ENCODE data around the gene NEK3. TPM values are rescaled to one million over a fixed set of nuclear protein-coding genes. Genes with fewer than 3 reads are reported as not detected.
A peak's percentile ranks its signal among the peaks of the same experiment; 100 is the strongest.
"Not testable (repeated sequence)": the region's sequence is repeated elsewhere in the genome, so short reads cannot be mapped to it uniquely, and the experiment has no call there.

The NEK3 gene, protein sequence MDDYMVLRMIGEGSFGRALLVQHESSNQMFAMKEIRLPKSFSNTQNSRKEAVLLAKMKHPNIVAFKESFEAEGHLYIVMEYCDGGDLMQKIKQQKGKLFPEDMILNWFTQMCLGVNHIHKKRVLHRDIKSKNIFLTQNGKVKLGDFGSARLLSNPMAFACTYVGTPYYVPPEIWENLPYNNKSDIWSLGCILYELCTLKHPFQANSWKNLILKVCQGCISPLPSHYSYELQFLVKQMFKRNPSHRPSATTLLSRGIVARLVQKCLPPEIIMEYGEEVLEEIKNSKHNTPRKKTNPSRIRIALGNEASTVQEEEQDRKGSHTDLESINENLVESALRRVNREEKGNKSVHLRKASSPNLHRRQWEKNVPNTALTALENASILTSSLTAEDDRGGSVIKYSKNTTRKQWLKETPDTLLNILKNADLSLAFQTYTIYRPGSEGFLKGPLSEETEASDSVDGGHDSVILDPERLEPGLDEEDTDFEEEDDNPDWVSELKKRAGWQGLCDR
- 1 to 10 TPM; 4.5 to 7.1 (median 6.2) TPM for total RNA-seq
- long read RNA-seq, partial matches to known transcripts: 0 of 1 reads
- long read RNA-seq, other reads (novel, unspliced or antisense): 1 of 1 reads

- TF ChIP-seq, protein P1, sequence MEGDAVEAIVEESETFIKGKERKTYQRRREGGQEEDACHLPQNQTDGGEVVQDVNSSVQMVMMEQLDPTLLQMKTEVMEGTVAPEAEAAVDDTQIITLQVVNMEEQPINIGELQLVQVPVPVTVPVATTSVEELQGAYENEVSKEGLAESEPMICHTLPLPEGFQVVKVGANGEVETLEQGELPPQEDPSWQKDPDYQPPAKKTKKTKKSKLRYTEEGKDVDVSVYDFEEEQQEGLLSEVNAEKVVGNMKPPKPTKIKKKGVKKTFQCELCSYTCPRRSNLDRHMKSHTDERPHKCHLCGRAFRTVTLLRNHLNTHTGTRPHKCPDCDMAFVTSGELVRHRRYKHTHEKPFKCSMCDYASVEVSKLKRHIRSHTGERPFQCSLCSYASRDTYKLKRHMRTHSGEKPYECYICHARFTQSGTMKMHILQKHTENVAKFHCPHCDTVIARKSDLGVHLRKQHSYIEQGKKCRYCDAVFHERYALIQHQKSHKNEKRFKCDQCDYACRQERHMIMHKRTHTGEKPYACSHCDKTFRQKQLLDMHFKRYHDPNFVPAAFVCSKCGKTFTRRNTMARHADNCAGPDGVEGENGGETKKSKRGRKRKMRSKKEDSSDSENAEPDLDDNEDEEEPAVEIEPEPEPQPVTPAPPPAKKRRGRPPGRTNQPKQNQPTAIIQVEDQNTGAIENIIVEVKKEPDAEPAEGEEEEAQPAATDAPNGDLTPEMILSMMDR (IDR thresholded peaks at IDR 0.05): no peak
- peak; percentile 33 for TF ChIP-seq POLR2A (IDR thresholded peaks at IDR 0.05)
- H3K36me3 ChIP-seq: no peaks in the 10 kb centered on the region
- H3K4me1 ChIP-seq: peaks cover 0 to 22% (median under 1%) of the 10 kb centered on the region in 4 donors
- ATAC-seq (peak; percentile 83 to 94 (median 88)), DNase-seq (peak; percentile 66 to 83 (median 71))
- H3K27me3 ChIP-seq: no peaks in the 10 kb centered on the region
- 6% methylated on average over 14 of the region's 74 CpGs for WGBS (ENCODE audit: insufficient coverage, low coverage, low lambda C conversion rate, missing lambda C conversion rate)
- intact Hi-C loops (cut with DNase I): no loop called here
- peak within 1 kb of the TSS; percentile 61 to 82 (median 79) for H3K27ac ChIP-seq
- H3K4me3 ChIP-seq: peak within 1 kb of the TSS; percentile 82 to 92 (median 90)
- no peaks in the 10 kb centered on the region for H3K9me3 ChIP-seq
Observed at GRCh38 chr13:52159159-52159982, at the start of gene NEK3. TSS of gene NEK3 (minus strand) at chr13:52159597. CDS start at chr13:52156191, 3,406 bp downstream.

DNA sequence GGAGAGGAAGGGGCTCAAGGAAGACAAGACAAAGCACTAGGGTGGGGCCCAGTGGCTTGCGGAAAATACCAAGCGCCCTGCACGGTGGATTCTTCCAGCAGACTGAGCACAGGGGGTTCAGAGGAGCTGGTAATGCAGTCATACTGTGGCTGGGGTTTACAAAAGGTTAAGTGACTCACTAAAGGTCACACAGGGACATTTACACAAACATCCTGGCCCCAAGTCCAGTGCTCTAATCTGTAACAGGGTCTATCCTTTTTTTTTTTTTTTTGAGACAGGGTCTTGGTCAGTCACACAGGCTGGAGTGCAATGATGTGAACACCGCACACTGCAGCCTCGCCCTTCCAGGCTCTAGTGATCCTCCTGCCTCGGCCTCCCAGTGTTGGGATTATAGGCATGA, 49.0 kb upstream of the NEK3 start:
- H3K27me3 ChIP-seq; DNase-seq; H3K9me3 ChIP-seq; H3K27ac ChIP-seq; H3K4me1 ChIP-seq; H3K4me3 ChIP-seq; H3K36me3 ChIP-seq; intact Hi-C loops (cut with DNase I): not testable (repeated sequence)
- 100% methylated on average over 4 of the region's 6 CpGs for WGBS (ENCODE audit: insufficient coverage, low coverage, low lambda C conversion rate, missing lambda C conversion rate)
- ATAC-seq: peak in 2 of 4 donors; percentile 35 to 51

DNA sequence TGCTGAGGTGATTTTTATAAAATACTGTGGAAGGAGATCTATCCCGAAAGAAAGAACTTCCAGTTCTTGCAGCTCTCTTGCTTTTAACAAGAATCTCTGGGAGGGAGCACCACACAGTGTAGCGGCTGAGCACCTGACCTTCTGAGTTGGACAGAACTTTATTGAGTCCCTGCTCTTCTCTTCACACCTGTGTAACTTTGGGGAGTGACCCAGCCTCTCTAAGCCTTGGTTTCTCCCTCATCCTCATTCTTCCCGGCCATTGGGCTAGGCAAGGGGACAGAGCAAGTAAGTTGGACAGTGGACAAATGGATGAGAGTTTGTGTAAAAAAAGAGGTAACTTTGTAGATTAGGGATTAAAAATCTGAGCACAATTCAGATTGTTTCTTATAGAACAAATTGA, 48.5 kb upstream of the NEK3 start:
- WGBS (ENCODE audit: insufficient coverage, low coverage, low lambda C conversion rate, missing lambda C conversion rate): 93% methylated on average over 1 of the region's 3 CpGs
- H3K4me1 ChIP-seq; H3K36me3 ChIP-seq; intact Hi-C loops (cut with DNase I); H3K27me3 ChIP-seq; H3K27ac ChIP-seq; ATAC-seq; H3K4me3 ChIP-seq; H3K9me3 ChIP-seq; DNase-seq: not testable (repeated sequence)

- WGBS (ENCODE audit: insufficient coverage, low coverage, low lambda C conversion rate, missing lambda C conversion rate): no CpG with 5 or more reads among the region's 2 CpGs
- H3K4me1 ChIP-seq; H3K4me3 ChIP-seq; H3K36me3 ChIP-seq; H3K27me3 ChIP-seq; H3K27ac ChIP-seq; intact Hi-C loops (cut with DNase I); DNase-seq; H3K9me3 ChIP-seq: not testable (repeated sequence)
- peak; percentile 75 to 95 (median 82) for ATAC-seq
Observed at GRCh38 chr13:52207337-52207736, 47.9 kb upstream of the NEK3 start.

DNA sequence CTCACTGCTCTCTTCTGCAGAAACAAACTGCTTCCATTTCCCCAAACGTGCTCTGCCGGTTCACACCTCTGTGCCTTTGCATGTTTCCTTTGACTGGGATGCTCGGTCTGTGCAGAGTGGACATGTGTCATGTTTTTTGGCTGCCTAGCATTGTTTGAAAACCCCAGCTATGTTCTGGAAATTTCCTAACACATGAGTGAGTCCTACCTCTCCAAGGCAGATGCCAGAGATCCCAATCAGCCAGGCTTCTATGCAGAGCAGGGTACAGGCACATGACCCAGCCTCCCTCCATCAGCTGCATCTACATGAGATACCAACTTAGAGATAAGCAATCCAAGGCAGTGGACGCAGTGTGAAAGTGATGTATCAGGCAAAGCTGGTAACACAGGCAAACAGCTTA, 45.1 kb upstream of the NEK3 start:
- H3K36me3 ChIP-seq; DNase-seq; H3K9me3 ChIP-seq; H3K4me1 ChIP-seq; intact Hi-C loops (cut with DNase I); H3K27me3 ChIP-seq; H3K4me3 ChIP-seq; ATAC-seq; H3K27ac ChIP-seq: not testable (repeated sequence)
- WGBS (ENCODE audit: insufficient coverage, low coverage, low lambda C conversion rate, missing lambda C conversion rate): 77% methylated on average over 3 of the region's 4 CpGs

DNA sequence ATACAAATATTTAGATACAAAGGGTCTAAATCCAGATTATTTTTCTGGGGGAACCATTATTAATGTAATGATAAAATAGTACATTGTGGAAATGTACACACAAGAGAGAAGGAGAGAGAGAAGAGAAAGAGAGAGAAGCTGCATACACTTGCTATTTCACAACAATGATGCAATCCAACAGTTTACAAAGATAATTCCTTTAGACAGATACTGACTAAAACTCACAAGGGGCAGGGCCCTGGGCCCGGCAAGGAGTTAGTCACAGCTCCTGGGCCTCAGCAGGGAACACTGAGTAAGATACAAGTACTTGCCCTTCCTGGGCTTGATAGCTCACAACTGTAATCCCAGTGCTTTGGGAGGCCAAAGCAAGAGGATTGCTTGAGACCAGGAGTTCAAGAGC, 44.5 kb upstream of the NEK3 start:
- 25% methylated on average over 1 of the region's 1 CpG for WGBS (ENCODE audit: insufficient coverage, low coverage, low lambda C conversion rate, missing lambda C conversion rate)

DNA sequence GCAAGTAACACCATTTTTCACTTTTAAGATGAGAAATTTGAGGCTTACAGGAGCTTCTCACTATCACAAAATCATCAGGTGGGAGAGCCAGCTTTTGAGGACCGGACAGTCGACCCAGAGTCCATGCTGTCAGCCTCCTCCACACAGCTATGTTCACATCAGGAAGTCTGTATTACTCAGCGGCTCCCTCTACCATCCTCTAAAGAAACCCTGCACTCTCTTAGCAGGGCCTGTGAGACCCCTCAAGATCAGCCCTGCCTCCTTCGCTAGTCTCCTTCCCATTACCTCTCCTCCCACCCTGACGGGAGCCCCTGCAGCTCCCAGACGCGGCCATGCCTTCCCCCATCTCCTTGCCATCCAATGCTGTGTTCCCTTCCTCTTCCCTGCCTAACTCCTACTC, 43.1 kb upstream of the NEK3 start:
- DNase-seq; H3K4me1 ChIP-seq; H3K27ac ChIP-seq; H3K4me3 ChIP-seq; ATAC-seq; H3K36me3 ChIP-seq; H3K27me3 ChIP-seq; H3K9me3 ChIP-seq; intact Hi-C loops (cut with DNase I): not testable (repeated sequence)
- 51% methylated on average over 6 of the region's 7 CpGs for WGBS (ENCODE audit: insufficient coverage, low coverage, low lambda C conversion rate, missing lambda C conversion rate)

More for the DNA sequence above, 44.5 kb upstream of the NEK3 start:
- ATAC-seq: peak in 2 of 4 donors; percentile 24 to 40
- intact Hi-C loops (cut with DNase I); H3K36me3 ChIP-seq; H3K27me3 ChIP-seq; DNase-seq; H3K4me3 ChIP-seq; H3K4me1 ChIP-seq; H3K27ac ChIP-seq; H3K9me3 ChIP-seq: not testable (repeated sequence)
